ENCODE results near the gene RASA3.

RASA3 gene

DNA sequence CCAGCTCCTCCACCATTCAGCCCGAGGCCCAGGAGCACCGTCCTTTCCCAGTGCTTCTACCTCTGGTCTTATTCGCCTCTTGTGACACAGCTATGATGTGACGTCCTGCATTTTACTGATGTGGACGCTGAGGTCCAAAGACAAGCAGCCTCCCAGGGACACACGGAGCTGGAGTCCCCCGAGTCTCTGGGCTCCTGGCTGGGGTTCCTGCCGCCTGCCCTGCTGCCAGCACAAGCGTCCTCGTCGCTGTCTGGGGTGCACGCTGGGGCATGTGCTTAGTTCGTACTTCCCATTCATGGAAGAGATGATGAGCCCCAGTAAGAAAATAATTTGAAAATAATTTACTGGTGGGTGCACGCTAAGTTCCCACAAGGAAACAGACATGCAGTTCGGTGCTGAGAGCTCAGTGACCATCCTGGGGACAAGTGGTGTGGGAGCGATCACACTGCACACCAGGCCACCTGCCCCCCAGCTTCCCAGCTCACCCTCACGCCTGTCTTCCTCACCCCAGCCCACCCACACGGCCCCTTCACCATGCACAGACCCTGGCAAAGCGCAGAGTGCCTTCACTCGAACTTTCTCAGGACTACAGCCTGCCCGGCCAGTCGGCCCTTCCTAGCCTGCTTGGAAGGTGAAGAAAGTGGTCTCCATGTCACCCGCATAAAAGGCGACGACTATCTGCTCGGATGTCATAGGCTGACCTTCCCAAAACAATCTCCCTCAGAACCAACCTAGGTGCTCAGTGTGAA is 32.4 kb upstream of the RASA3 start:
- no peaks in the 10 kb centered on the region for H3K27me3 ChIP-seq (ENCODE audit: insufficient read depth, poor library complexity, severe bottlenecking)
- H3K36me3 ChIP-seq (ENCODE audit: low read depth) = no peaks in the 10 kb centered on the region
- TF ChIP-seq, protein P1, sequence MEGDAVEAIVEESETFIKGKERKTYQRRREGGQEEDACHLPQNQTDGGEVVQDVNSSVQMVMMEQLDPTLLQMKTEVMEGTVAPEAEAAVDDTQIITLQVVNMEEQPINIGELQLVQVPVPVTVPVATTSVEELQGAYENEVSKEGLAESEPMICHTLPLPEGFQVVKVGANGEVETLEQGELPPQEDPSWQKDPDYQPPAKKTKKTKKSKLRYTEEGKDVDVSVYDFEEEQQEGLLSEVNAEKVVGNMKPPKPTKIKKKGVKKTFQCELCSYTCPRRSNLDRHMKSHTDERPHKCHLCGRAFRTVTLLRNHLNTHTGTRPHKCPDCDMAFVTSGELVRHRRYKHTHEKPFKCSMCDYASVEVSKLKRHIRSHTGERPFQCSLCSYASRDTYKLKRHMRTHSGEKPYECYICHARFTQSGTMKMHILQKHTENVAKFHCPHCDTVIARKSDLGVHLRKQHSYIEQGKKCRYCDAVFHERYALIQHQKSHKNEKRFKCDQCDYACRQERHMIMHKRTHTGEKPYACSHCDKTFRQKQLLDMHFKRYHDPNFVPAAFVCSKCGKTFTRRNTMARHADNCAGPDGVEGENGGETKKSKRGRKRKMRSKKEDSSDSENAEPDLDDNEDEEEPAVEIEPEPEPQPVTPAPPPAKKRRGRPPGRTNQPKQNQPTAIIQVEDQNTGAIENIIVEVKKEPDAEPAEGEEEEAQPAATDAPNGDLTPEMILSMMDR (IDR thresholded peaks at IDR 0.05; ENCODE audit: poor library complexity, severe bottlenecking) = no peak
- DNase-seq (ENCODE audit: low spot score) (peak; percentile 32), ATAC-seq (ENCODE audit: low read depth) (no peak)
- no peak overlapping the region for H3K27ac ChIP-seq (ENCODE audit: poor library complexity, severe bottlenecking)
- H3K9me3 ChIP-seq (ENCODE audit: severe bottlenecking) = no peaks in the 10 kb centered on the region
- no peaks in the 10 kb centered on the region for H3K4me1 ChIP-seq (ENCODE audit: insufficient read depth, poor library complexity, severe bottlenecking)
- H3K4me3 ChIP-seq (ENCODE audit: severe bottlenecking) = no peak overlapping the region

DNA sequence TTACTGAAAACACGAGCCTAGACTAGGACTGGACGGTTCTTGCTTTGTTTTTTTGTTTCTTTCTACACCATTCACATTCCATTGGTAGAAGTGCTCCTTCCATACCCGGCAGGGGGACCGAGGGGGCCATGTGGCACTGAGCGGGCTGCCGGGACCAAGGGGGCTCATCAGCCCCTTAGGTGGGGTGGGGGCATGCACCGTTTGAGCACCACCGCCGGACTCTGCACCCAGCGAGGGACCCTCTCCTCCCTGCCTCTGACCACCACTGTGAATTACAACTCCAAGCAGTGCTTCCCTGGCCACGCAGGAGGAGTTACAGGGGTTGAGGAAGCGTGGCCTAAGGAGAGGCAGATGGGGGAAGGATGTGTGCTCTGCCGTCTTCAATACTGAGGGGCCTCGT is 31.6 kb upstream of the RASA3 start:
- no peak for ATAC-seq (ENCODE audit: low read depth)
- Histone ChIP-seq H3K27ac (ENCODE audit: poor library complexity, severe bottlenecking) (no peak overlapping the region), H3K27me3 (ENCODE audit: insufficient read depth, poor library complexity, severe bottlenecking) (no peaks in the 10 kb centered on the region), H3K36me3 (ENCODE audit: low read depth) (no peaks in the 10 kb centered on the region), H3K4me1 (ENCODE audit: insufficient read depth, poor library complexity, severe bottlenecking) (no peaks in the 10 kb centered on the region), H3K9me3 (ENCODE audit: severe bottlenecking) (no peaks in the 10 kb centered on the region), H3K4me3 (ENCODE audit: severe bottlenecking) (no peak overlapping the region)
- TF ChIP-seq, protein P1 (IDR thresholded peaks at IDR 0.05; ENCODE audit: poor library complexity, severe bottlenecking) = no peak
- DNase-seq (ENCODE audit: low spot score) = peak; percentile 34

DNA sequence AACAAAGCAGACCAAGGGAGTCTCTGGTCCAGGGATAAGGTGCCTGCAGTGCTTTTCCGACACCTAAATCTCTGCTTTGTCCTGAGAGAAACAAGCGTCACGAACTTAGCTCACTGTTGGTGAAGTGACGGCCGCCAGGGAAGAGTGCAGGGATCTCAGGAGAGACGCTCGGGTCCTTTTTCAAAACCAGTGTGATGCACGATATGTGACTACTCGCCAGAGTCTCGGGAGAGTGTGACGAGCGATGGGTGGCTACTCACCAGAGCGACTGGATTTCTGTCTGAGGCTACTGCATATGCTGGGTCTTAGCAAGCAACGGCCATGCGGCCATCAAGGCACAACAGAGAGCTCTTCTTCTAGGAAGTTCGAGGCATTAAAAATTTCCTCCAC is 30.1 kb upstream of the RASA3 start:
- Histone ChIP-seq H3K9me3 (ENCODE audit: severe bottlenecking) (no peaks in the 10 kb centered on the region), H3K4me3 (ENCODE audit: severe bottlenecking) (no peak overlapping the region), H3K36me3 (ENCODE audit: low read depth) (no peaks in the 10 kb centered on the region), H3K4me1 (ENCODE audit: insufficient read depth, poor library complexity, severe bottlenecking) (no peaks in the 10 kb centered on the region), H3K27me3 (ENCODE audit: insufficient read depth, poor library complexity, severe bottlenecking) (no peaks in the 10 kb centered on the region), H3K27ac (ENCODE audit: poor library complexity, severe bottlenecking) (no peak overlapping the region)
- ATAC-seq (ENCODE audit: low read depth) (no peak), DNase-seq (ENCODE audit: low spot score) (peak; percentile 25)
- TF ChIP-seq, protein P1 (IDR thresholded peaks at IDR 0.05; ENCODE audit: poor library complexity, severe bottlenecking) = no peak

DNA sequence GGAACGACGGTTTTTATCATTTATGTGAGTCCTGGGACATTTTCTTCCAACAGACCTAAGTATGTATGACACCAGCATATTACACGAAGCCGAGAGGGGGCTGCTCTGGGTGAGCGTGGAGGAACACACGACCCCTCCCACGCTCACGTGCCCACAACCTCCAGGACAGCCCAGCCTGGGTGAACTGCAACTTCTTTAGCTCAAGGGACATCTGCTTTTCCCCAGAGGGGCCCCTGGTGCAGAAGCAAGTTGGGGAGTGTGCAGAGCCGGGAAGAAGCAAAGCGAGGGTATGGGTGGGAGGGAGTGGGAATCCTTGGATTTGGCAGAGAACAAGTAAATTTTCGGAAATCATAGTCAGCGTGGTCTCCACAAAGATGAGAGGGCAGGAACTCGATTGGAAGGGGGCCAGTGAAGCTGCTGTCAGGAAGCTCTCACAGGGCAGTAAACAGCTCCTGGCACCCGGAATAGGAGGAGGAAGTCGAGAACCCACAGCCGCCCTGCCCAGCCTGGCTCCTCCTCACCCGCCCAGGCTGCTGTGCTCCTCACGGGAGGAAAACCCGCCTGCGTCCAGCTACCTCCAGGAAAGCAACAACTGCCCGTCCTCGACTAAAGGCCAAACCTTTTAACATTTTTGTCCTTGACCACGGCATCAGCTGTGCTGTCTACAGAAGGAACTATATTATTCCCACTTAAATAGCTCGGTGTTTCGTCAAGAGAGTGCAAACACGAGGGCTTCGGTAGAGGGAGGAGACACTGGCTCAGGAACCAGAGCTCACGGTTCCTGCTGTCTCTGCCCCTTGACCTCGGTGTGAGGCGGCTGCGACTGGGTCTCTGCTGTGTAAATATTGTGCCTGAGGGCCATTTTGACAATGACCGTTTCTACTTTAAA is 29.5 kb upstream of the RASA3 start:
- Histone ChIP-seq H3K4me1 (ENCODE audit: insufficient read depth, poor library complexity, severe bottlenecking) (no peaks in the 10 kb centered on the region), H3K27me3 (ENCODE audit: insufficient read depth, poor library complexity, severe bottlenecking) (no peaks in the 10 kb centered on the region), H3K9me3 (ENCODE audit: severe bottlenecking) (no peaks in the 10 kb centered on the region), H3K27ac (ENCODE audit: poor library complexity, severe bottlenecking) (no peak overlapping the region), H3K4me3 (ENCODE audit: severe bottlenecking) (no peak overlapping the region), H3K36me3 (ENCODE audit: low read depth) (no peaks in the 10 kb centered on the region)
- TF ChIP-seq, protein P1 (IDR thresholded peaks at IDR 0.05; ENCODE audit: poor library complexity, severe bottlenecking) = no peak
- DNase-seq (ENCODE audit: low spot score) (peak; percentile 27), ATAC-seq (ENCODE audit: low read depth) (peak; percentile 74; the same call in 2 of the 3 replicates)

All from RWPE2 (cell line).